Fibroblast of the aortic adventitia (primary cell): ENCODE results near the gene BICRAL. TPM values are rescaled to one million over a fixed set of nuclear protein-coding genes. Genes with fewer than 3 reads are reported as not detected.
"Not testable (repeated sequence)": the region's sequence is repeated elsewhere in the genome, so short reads cannot be mapped to it uniquely, and the experiment has no call there.

Experiments
- DNase-seq: peaks from one replicate; pipeline ENCODE4 v3.0.0-alpha.2; 2010; ENCODE audit warnings: low read depth
- H3K4me3 ChIP-seq: 2 replicates; pipeline ENCODE4 v1.5.1; 2011; ENCODE audit warnings: low read depth, mild to moderate bottlenecking, control low read depth, low read length, moderate library complexity
- CTCF ChIP-seq: IDR thresholded peaks from 2 replicates; pipeline ENCODE4 v1.5.1; 2011; ENCODE audit warnings: mild to moderate bottlenecking, low read length, control low read depth, inconsistent platforms; ENCODE audit not compliant: insufficient read depth
- total RNA-seq: library from RNA; depleted of rRNA; stranded (reverse); fragments of >200 nt; gene quantifications from 2 replicates; pipeline ENCODE4 v1.2.3, GENCODE V29; 2012; ENCODE audit warnings: low replicate concordance

BICRAL gene
- total RNA-seq, 1 donor, result 15.8 TPM

GRCh38 chr6:42871711-42872110 is 89.9 kb downstream of the BICRAL start:
- no peak for TF ChIP-seq CTCF
- H3K4me3 ChIP-seq, result no peak overlapping the region
- DNase-seq, result no peak

- H3K4me3 ChIP-seq, result no peak overlapping the region
- no peak for TF ChIP-seq CTCF
- no peak for DNase-seq
Measured at GRCh38 chr6:42873313-42873712, 91.5 kb downstream of the BICRAL start.

- TF ChIP-seq CTCF, result no peak
- no peak for DNase-seq
- H3K4me3 ChIP-seq, result no peak overlapping the region
Measured at GRCh38 chr6:42877695-42878094, 95.8 kb downstream of the BICRAL start.

- peak; percentile 91 for DNase-seq
- TF ChIP-seq CTCF, result no peak
- H3K4me3 ChIP-seq, result peak within 1 kb of the TSS; percentile 90
Measured at GRCh38 chr6:42879372-42880239, 97.8 kb downstream of the BICRAL start, which contains the start of gene RPL7L1. Gene RPL7L1 (plus strand): TSS chr6:42879616. CDS start chr6:42879911, 295 bp downstream.

- peak overlapping the region; percentile 90 for H3K4me3 ChIP-seq
- not testable (repeated sequence) for DNase-seq
Measured at GRCh38 chr6:42880240-42880817, 98.5 kb downstream of the BICRAL start.

- DNase-seq, result not testable (repeated sequence)
- peak overlapping the region; percentile 90 for H3K4me3 ChIP-seq
Measured at GRCh38 chr6:42880871-42881270, 99.0 kb downstream of the BICRAL start.

DNA sequence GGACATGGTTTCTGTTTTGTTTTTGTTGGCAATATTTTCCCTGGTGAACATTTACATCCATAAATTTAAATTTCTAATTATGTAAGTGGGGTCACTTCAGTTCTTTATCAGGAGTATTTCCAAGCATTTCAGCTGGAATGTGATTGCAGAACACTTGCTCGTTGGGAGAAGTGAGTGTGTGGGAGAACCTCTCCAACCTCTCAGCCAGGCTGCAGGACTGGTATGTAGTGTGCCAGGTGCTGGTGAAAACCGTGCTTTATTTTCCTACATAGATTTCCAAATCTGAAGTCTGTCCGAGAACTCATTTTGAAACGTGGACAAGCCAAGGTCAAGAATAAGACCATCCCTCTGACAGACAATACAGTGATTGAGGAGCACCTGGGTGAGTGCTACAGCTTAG is 103.8 kb downstream of the BICRAL start:
- TF ChIP-seq CTCF, result no peak
- no peak overlapping the region for H3K4me3 ChIP-seq
- DNase-seq, result no peak

- not testable (repeated sequence) for H3K4me3 ChIP-seq, DNase-seq
Measured at GRCh38 chr6:42888201-42888600, 106.3 kb downstream of the BICRAL start.
